ENCODE data around the gene TLX2.

- TF ChIP-seq EZH2phosphoT487 (conservative IDR thresholded peaks at IDR 0.05; ENCODE audit: low read length) = no peak
- no peak for TF ChIP-seq CTCF (IDR thresholded peaks at IDR 0.05; ENCODE audit: insufficient read depth, low read length, poor library complexity, severe bottlenecking)
These were observed 18.8 kb upstream of the TLX2 start for GRCh38 chr2:74495440-74495839.

Measured in SU-DHL-6 (cell line).